ENCODE data around the gene GPC4. TPM values are rescaled to one million over a fixed set of nuclear protein-coding genes. Genes with fewer than 3 reads are reported as not detected.
A peak's percentile ranks its signal among the peaks of the same experiment; 100 is the strongest.

GPC4 gene
- total and polyA plus RNA-seq, 9 donors = 34.1 to 107 (median 92.7) TPM

DNA sequence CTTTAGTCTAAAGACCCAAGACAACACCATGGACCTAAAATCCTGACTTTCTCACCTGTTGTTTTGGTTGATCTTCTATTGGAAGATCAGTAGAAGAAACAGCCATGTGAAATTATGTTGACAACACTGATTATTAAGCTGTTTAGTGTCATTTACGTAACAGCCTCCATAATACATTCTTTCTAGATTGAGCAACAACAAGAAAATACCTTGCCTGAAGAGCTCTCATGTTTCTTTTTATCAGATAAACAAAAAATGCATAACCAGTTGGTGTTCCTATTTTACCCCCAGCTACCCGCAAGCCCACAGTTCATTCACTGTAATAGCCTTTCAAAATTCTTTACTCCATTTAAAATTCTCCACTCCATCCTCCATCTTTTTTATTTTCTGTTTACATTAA is 20.5 kb downstream of the GPC4 start:
- Histone ChIP-seq H3K27ac (ENCODE audit: low read length) (no peak overlapping the region), H3K27me3 (ENCODE audit: control insufficient read depth, insufficient read depth, low read length) (peaks cover 10% of the 10 kb centered on the region), H3K4me3 (ENCODE audit: low read length) (no peak overlapping the region), H3K36me3 (ENCODE audit: control insufficient read depth, insufficient read depth, low read length) (no peaks in the 10 kb centered on the region), H3K9me3 (replicated peaks; ENCODE audit: control insufficient read depth, low read depth, low read length) (no peaks in the 10 kb centered on the region), H3K4me1 (ENCODE audit: control insufficient read depth, insufficient read depth, low read length) (peaks cover 5% of the 10 kb centered on the region)
- 86% methylated on average over 1 of the region's 2 CpGs for WGBS (ENCODE audit: insufficient coverage)
- no peak for DNase-seq

DNA sequence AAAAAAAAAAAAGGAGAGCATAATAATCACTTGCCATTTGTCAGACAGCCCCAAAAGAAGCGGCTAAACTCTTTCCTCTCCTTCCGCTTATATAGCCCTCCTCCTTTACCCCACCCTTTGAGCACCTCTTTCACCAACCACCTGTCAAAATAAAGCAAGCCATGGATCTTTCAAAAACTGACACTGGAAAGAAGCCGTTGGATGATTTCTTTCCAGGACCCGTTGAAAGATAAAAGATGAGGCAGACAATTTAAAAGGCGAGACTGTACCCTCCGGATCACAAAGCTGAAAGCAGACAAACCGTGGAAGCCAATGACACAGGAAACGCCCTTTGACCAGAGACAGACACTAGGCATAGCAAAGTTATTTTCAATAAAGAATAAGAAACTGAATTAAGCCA is 22.6 kb downstream of the GPC4 start:
- Histone ChIP-seq H3K4me3 (ENCODE audit: low read length) (no peak overlapping the region), H3K27me3 (ENCODE audit: control insufficient read depth, insufficient read depth, low read length) (peaks cover 9% of the 10 kb centered on the region), H3K36me3 (ENCODE audit: control insufficient read depth, insufficient read depth, low read length) (no peaks in the 10 kb centered on the region), H3K27ac (ENCODE audit: low read length) (no peak overlapping the region), H3K9me3 (replicated peaks; ENCODE audit: control insufficient read depth, low read depth, low read length) (no peaks in the 10 kb centered on the region), H3K4me1 (ENCODE audit: control insufficient read depth, insufficient read depth, low read length) (peaks cover 5% of the 10 kb centered on the region)
- WGBS (ENCODE audit: insufficient coverage) = 90% methylated on average over 2 of the region's 8 CpGs
- no peak for DNase-seq

DNA sequence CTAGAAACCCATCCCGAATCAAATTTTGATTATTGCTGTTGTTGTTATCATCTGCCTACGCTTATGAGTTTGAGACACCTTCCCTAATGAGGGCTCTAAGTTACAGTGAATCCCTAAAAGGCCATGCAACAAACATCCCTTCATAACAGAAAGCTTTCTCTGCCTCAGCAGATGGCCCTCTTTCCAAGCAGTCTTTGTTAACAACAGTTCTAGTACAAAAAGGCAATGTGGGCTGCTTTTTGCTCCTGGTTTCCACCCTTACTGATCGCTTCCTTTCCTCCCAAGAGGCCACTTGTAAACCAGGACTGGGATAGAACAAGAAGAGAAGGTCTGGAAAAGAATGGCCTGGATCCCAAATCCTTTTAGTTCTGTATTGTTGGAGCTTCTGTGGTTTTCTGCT is 24.2 kb downstream of the GPC4 start:
- H3K27ac ChIP-seq (ENCODE audit: low read length) = no peak overlapping the region
- no CpG with 5 or more reads among the region's 3 CpGs for WGBS (ENCODE audit: insufficient coverage)
- DNase-seq = peak; percentile 52

DNA sequence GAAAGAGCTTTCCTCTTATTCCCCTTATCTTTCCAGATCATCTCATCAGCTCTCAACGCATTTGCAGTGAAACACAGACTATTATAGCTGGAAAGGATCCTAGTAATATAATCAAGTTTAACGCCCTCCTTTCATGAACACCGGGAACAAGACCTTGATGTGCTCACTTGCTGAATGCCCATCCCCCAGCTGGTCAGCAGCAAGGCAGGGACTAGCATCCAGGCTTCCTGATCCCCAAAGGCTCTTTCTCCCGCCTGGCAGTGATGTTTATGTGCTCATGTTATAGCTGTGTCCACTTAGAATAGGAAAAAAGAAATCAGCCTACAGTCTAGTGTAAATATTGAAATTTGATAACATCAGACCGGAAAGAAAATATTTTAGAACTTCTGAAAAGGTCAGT is 24.6 kb downstream of the GPC4 start:
- no peak overlapping the region for H3K27ac ChIP-seq (ENCODE audit: low read length)
- no CpG with 5 or more reads among the region's 5 CpGs for whole genome bisulfite sequencing (ENCODE audit: insufficient coverage)
- peaks cover 9% of the 10 kb centered on the region for H3K27me3 ChIP-seq (ENCODE audit: control insufficient read depth, insufficient read depth, low read length)
- no peak overlapping the region for H3K4me3 ChIP-seq (ENCODE audit: low read length)
- peak; percentile 40 for DNase-seq
- H3K36me3 ChIP-seq (ENCODE audit: control insufficient read depth, insufficient read depth, low read length) = no peaks in the 10 kb centered on the region
- H3K9me3 ChIP-seq (replicated peaks; ENCODE audit: control insufficient read depth, low read depth, low read length) = no peaks in the 10 kb centered on the region
- H3K4me1 ChIP-seq (ENCODE audit: control insufficient read depth, insufficient read depth, low read length) = peaks cover 5% of the 10 kb centered on the region

More for the DNA sequence above, 24.2 kb downstream of the GPC4 start:
- peaks cover 5% of the 10 kb centered on the region for H3K4me1 ChIP-seq (ENCODE audit: control insufficient read depth, insufficient read depth, low read length)
- H3K36me3 ChIP-seq (ENCODE audit: control insufficient read depth, insufficient read depth, low read length) = no peaks in the 10 kb centered on the region
- no peaks in the 10 kb centered on the region for H3K9me3 ChIP-seq (replicated peaks; ENCODE audit: control insufficient read depth, low read depth, low read length)
- no peak overlapping the region for H3K4me3 ChIP-seq (ENCODE audit: low read length)
- peaks cover 9% of the 10 kb centered on the region for H3K27me3 ChIP-seq (ENCODE audit: control insufficient read depth, insufficient read depth, low read length)

DNA sequence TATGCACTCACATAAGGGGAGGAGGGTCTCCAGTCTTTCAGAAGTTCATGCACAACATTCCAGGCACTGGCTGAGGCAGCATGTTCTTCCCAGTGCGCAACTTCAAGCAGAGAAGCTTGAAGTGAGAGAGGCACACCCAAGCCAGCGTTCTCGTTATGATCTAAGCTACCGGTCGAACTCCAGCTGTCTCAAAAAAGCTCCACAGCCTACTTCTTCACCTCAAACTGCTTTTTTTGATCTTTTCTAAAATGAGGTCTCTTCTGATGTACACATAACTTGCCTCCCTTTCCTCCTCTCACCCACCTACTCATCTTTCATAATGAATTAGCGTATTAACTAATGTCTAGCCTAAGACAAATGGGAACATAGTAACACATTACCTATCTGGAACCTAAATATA is 25.3 kb downstream of the GPC4 start:
- DNase-seq = no peak
- Histone ChIP-seq H3K36me3 (ENCODE audit: control insufficient read depth, insufficient read depth, low read length) (no peaks in the 10 kb centered on the region), H3K9me3 (replicated peaks; ENCODE audit: control insufficient read depth, low read depth, low read length) (no peaks in the 10 kb centered on the region), H3K27ac (ENCODE audit: low read length) (no peak overlapping the region), H3K27me3 (ENCODE audit: control insufficient read depth, insufficient read depth, low read length) (peaks cover 9% of the 10 kb centered on the region), H3K4me1 (ENCODE audit: control insufficient read depth, insufficient read depth, low read length) (peaks cover 5% of the 10 kb centered on the region), H3K4me3 (ENCODE audit: low read length) (no peak overlapping the region)
- WGBS (ENCODE audit: insufficient coverage) = 75% methylated on average over 5 of the region's 6 CpGs

DNA sequence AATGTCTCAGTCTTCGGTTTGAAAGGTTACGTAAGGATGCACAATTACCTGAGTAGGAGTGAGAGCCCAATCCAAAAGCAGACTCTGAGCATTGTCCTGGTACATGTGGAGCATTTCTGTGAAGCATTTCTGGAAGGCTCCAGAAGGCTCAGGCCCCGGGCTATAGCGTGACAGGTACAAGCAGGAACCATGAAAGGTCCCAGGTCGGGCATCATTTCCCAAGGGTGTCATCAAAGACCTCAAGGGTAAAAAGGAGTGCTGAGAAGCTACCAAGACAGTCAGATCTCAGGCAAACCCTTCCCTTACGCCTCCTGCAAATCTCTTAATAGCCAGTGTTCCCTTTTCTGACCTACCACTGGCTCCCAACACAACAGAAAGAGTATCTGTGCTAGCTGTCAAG is 30.8 kb downstream of the GPC4 start:
- H3K4me3 ChIP-seq (ENCODE audit: low read length) = no peak overlapping the region
- H3K27ac ChIP-seq (ENCODE audit: low read length) = no peak overlapping the region
- no peak for DNase-seq
- H3K36me3 ChIP-seq (ENCODE audit: control insufficient read depth, insufficient read depth, low read length) = no peaks in the 10 kb centered on the region
- peaks cover 3% of the 10 kb centered on the region for H3K4me1 ChIP-seq (ENCODE audit: control insufficient read depth, insufficient read depth, low read length)
- peaks cover 12% of the 10 kb centered on the region for H3K27me3 ChIP-seq (ENCODE audit: control insufficient read depth, insufficient read depth, low read length)
- H3K9me3 ChIP-seq (replicated peaks; ENCODE audit: control insufficient read depth, low read depth, low read length) = no peaks in the 10 kb centered on the region
- WGBS (ENCODE audit: insufficient coverage) = 59% methylated on average over 5 of the region's 6 CpGs

DNA sequence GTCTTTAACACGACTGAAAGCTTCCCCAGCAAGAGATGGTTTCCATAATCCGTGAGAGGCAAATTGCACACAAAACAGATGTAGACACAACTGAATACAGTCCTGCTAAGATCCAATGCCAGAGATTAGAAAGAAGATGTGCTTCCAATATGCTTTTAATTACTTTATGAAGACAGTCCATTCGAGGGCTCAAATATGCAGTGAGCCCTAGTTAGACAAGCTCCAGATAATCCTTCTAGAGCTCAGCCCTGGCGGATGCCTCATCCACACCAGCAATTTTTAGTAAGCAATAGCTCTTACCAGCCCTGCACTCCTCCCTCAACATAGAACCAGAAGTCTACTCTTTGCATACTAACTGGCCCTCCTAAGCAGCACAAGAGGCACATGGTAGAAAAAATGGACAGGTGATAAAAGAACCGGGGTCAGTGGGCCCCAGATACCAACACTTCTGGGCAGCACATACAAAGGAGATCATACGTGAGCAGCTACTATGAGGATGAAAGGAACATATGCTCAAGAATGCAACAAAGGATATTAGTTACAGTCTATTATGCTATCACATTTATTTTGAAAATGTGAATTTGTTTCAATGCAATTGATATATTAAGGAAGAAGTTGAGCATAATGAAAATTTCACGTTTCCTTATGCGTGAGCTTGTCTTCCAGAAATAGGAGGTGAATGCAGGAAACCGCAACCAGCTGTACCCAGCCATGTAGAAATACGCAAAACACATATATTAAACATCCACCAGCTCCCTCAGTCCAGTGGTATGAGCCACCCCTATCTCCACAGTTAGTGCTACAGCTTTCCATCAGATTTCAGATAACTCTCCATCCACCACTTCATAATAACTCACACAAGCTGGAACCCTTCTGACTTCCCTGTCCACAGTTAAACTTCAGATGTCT is 34.3 kb downstream of the GPC4 start:
- 71% methylated on average over 1 of the region's 10 CpGs for WGBS (ENCODE audit: insufficient coverage)
- peaks cover 15% of the 10 kb centered on the region for H3K4me1 ChIP-seq (ENCODE audit: control insufficient read depth, insufficient read depth, low read length)
- no peaks in the 10 kb centered on the region for H3K36me3 ChIP-seq (ENCODE audit: control insufficient read depth, insufficient read depth, low read length)
- DNase-seq = no peak
- H3K27me3 ChIP-seq (ENCODE audit: control insufficient read depth, insufficient read depth, low read length) = peaks cover 14% of the 10 kb centered on the region
- H3K27ac ChIP-seq (ENCODE audit: low read length) = no peak overlapping the region
- no peak overlapping the region for H3K4me3 ChIP-seq (ENCODE audit: low read length)
- H3K9me3 ChIP-seq (replicated peaks; ENCODE audit: control insufficient read depth, low read depth, low read length) = no peaks in the 10 kb centered on the region

DNA sequence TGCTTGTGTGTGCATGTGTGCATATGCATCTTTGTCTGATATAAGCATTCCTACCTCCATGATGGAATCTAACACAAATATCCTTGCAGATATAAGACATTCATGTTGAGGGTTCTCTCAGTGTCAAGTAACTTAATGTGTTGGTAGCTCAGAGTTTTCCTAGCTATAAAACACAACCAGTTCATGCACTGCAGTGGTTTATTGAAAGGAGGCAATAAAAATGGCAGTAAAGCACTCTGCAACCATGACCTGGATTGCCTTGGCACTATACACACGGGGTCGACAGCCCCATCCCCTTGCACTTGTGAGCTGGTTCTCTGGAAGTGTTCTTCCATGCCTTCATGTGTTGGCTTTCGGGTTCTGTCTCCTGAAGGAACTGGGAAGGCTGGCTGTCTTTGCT is 38.9 kb downstream of the GPC4 start:
- H3K27ac ChIP-seq (ENCODE audit: low read length) = no peak overlapping the region
- H3K4me1 ChIP-seq (ENCODE audit: control insufficient read depth, insufficient read depth, low read length) = peaks cover 17% of the 10 kb centered on the region
- no peak for DNase-seq
- H3K36me3 ChIP-seq (ENCODE audit: control insufficient read depth, insufficient read depth, low read length) = no peaks in the 10 kb centered on the region
- 88% methylated on average over 3 of the region's 3 CpGs for WGBS (ENCODE audit: insufficient coverage)
- H3K4me3 ChIP-seq (ENCODE audit: low read length) = no peak overlapping the region
- no peaks in the 10 kb centered on the region for H3K9me3 ChIP-seq (replicated peaks; ENCODE audit: control insufficient read depth, low read depth, low read length)
- H3K27me3 ChIP-seq (ENCODE audit: control insufficient read depth, insufficient read depth, low read length) = peaks cover 17% of the 10 kb centered on the region

DNA sequence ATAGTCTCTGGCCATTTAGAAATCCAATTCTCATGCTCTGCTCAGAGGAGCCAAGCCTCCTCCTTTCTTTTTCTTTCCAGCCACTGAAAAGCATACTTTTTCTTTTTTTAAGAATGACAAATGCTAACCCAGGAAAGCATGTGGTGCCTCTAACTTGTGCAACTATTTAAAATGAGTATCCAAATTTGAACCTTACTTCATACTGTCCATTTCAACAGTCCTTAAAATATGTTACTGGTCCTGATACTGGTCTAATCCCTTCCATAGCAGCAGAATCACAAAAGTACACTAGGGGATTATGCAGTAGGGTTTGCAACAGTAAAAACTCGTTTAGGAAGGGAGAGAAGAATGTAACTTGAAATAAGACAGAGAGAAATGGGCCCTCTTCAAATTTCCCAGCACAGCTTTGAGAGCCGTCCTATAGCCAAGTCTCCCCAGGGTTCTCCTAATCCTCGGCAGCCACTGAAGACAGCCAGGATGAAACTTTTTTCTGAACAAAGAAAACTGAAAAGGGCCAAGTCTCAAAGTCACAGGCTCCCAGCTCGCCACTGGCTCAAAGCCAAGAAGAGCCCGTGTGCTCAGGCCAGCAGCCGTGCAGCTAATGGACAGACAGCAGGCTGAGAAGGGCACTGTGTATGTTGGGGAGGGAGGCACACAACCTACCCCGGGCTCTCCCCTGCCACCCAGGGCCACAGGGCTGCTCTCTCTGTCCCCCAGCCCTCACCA is 39.5 kb downstream of the GPC4 start:
- peaks cover 15% of the 10 kb centered on the region for H3K4me1 ChIP-seq (ENCODE audit: control insufficient read depth, insufficient read depth, low read length)
- WGBS (ENCODE audit: insufficient coverage) = 27% methylated on average over 3 of the region's 7 CpGs
- no peak overlapping the region for H3K4me3 ChIP-seq (ENCODE audit: low read length)
- peak overlapping the region; percentile 39 for H3K27ac ChIP-seq (ENCODE audit: low read length)
- no peaks in the 10 kb centered on the region for H3K36me3 ChIP-seq (ENCODE audit: control insufficient read depth, insufficient read depth, low read length)
- peaks cover 15% of the 10 kb centered on the region for H3K27me3 ChIP-seq (ENCODE audit: control insufficient read depth, insufficient read depth, low read length)
- H3K9me3 ChIP-seq (replicated peaks; ENCODE audit: control insufficient read depth, low read depth, low read length) = no peaks in the 10 kb centered on the region
- DNase-seq = peak; percentile 69

DNA sequence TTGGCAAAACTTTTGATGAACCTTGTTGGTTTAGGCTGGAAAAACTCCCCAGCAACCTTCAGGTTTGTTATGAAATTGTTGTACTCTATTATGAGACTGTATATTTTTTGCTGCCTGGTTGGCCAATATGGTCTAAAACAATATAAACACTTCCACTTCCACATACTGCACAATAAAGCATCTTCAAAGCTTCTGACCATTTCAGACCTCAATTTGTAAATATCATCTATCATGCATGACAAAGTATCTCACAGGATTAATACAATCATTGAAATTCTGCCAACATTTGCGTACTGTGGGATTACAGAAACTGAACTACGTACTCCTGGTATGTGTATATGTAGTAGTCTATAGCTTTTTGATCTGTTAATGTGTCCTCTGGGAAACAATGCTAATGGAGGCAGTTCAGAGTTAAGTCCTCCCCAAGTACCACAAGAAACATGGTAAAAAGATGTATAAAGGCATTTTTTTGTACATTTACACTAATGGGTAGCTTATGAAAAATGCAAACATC is 40.4 kb downstream of the GPC4 start:
- Histone ChIP-seq H3K4me3 (ENCODE audit: low read length) (no peak overlapping the region), H3K4me1 (ENCODE audit: control insufficient read depth, insufficient read depth, low read length) (peaks cover 14% of the 10 kb centered on the region), H3K9me3 (replicated peaks; ENCODE audit: control insufficient read depth, low read depth, low read length) (no peaks in the 10 kb centered on the region), H3K27ac (ENCODE audit: low read length) (no peak overlapping the region), H3K27me3 (ENCODE audit: control insufficient read depth, insufficient read depth, low read length) (peaks cover 14% of the 10 kb centered on the region), H3K36me3 (ENCODE audit: control insufficient read depth, insufficient read depth, low read length) (no peaks in the 10 kb centered on the region)
- DNase-seq = peak; percentile 17
- no CpG with 5 or more reads among the region's 2 CpGs for WGBS (ENCODE audit: insufficient coverage)
